A673 (cell line): ENCODE data around the gene GALNS. TPM values are rescaled to one million over a fixed set of nuclear protein-coding genes. Genes with fewer than 3 reads are reported as not detected.

ENCODE experiments used
- BruUV-seq: library from RNA; stranded (reverse); fragments of 400-500 nt; replicated peaks from 2 replicates; lab custom pipeline; 2021; lab: Mats Ljungman, UMichigan
- CTCF ChIA-PET: fragments of 300-600 bp; sonication (Branson Sonifier 250); formaldehyde crosslinking; loops from one replicate; lab custom pipeline; 2022; ENCODE audit warnings: antibody characterized with exemption; lab: Charles Lee
- POLR2A ChIA-PET: fragments of 300-600 bp; sonication (Branson Sonifier 250); formaldehyde crosslinking; loops from one replicate; lab custom pipeline; 2022; ENCODE audit warnings: antibody characterized with exemption; ENCODE audit not compliant: low non-redundant PET; lab: Charles Lee
- DNase-seq: peaks from one replicate; pipeline ENCODE4 v3.0.0-alpha.2; 2015; ENCODE audit warnings: low spot score
- H3K27ac ChIP-seq: fragments of 200-600 bp; sonication (generic); 2 replicates; pipeline ENCODE4 v1.5.1; 2016; ENCODE audit warnings: mixed run types, low read depth, mild to moderate bottlenecking, mixed read lengths, antibody characterized with exemption, low read length; ENCODE audit not compliant: poor library complexity, severe bottlenecking
- H3K27me3 ChIP-seq: fragments of 200-600 bp; sonication (generic); replicated peaks from 2 replicates; pipeline ENCODE4 v1.6.1; 2017; ENCODE audit warnings: mixed run types, low read depth, mild to moderate bottlenecking, mixed read lengths, antibody characterized with exemption, low read length; ENCODE audit not compliant: insufficient read depth, poor library complexity
- H3K36me3 ChIP-seq: fragments of 200-600 bp; sonication (generic); 2 replicates; pipeline ENCODE4 v1.6.1; 2016; ENCODE audit warnings: mixed run types, mild to moderate bottlenecking, mixed read lengths, antibody characterized with exemption, low read length; ENCODE audit not compliant: insufficient read depth, poor library complexity, severe bottlenecking
- H3K4me1 ChIP-seq: fragments of 200-600 bp; sonication (generic); 2 replicates; pipeline ENCODE4 v1.6.1; 2017; ENCODE audit warnings: mixed run types, mild to moderate bottlenecking, mixed read lengths, antibody characterized with exemption, low read length; ENCODE audit not compliant: insufficient read depth, poor library complexity, severe bottlenecking
- H3K4me3 ChIP-seq: fragments of 200-600 bp; sonication (generic); 2 replicates; pipeline ENCODE4 v1.5.1; 2016; ENCODE audit warnings: low read depth, mixed run types, mild to moderate bottlenecking, mixed read lengths, low read length; ENCODE audit not compliant: poor library complexity, severe bottlenecking
- H3K9me3 ChIP-seq: fragments of 200-600 bp; sonication (generic); 2 replicates; pipeline ENCODE4 v1.6.1; 2016; ENCODE audit warnings: mixed run types, low read depth, mild to moderate bottlenecking, mixed read lengths, antibody characterized with exemption, low read length; ENCODE audit not compliant: poor library complexity, severe bottlenecking
- CTCF ChIP-seq: fragments of 300-800, 200-600 bp; sonication (generic); conservative IDR thresholded peaks from 2 replicates; pipeline ENCODE4 v1.5.1; 2017; ENCODE audit warnings: low read depth, mild to moderate bottlenecking, antibody characterized with exemption, low read length, moderate library complexity, mixed read lengths
- EZH2 ChIP-seq: fragments of 200-600 bp; sonication (generic); IDR thresholded peaks from 2 replicates; pipeline ENCODE4 v1.6.1; 2017; ENCODE audit warnings: borderline replicate concordance, low read depth, mild to moderate bottlenecking, mixed read lengths, antibody characterized with exemption, low read length; ENCODE audit not compliant: poor library complexity, severe bottlenecking
- intact Hi-C: fragments of 100-400 bp; cut with micrococcal nuclease; formaldehyde crosslinking; loops from one replicate; pipeline ENCODE4 v1.10.0; 2022; ENCODE audit not compliant: unreplicated experiment
- total RNA-seq: library from RNA; stranded (reverse); gene quantifications from 2 replicates; pipeline ENCODE4 v1.2.3, GENCODE V29; 2021

GALNS gene
- total RNA-seq, 1 experiment from 2014 or later: 54.8 TPM

- CTCF ChIA-PET: no interaction called here
These were observed 21.0 kb upstream of the GALNS start for GRCh38 chr16:88877564-88878289.

GRCh38 chr16:88876942-88877526 lies 20.3 kb upstream of the GALNS start:
- no peaks in the 10 kb centered on the region for H3K36me3 ChIP-seq
- intact Hi-C loops: no loop called here
- TF ChIP-seq EZH2 (no peak), CTCF (no peak)
- H3K9me3 ChIP-seq: no peaks in the 10 kb centered on the region
- H3K4me3 ChIP-seq: no peak overlapping the region
- CTCF ChIA-PET: no interaction called here
- no peaks in the 10 kb centered on the region for H3K27me3 ChIP-seq
- H3K27ac ChIP-seq: no peak overlapping the region
- POLR2A ChIA-PET: no interaction called here
- no TSS peak for BruUV-seq
- no peaks in the 10 kb centered on the region for H3K4me1 ChIP-seq
- DNase-seq: no peak

More at GRCh38 chr16:88877564-88878289, 21.0 kb upstream of the GALNS start:
- Histone ChIP-seq H3K4me1 (no peaks in the 10 kb centered on the region), H3K36me3 (no peaks in the 10 kb centered on the region), H3K4me3 (no peak overlapping the region), H3K27me3 (no peaks in the 10 kb centered on the region), H3K27ac (no peak overlapping the region), H3K9me3 (no peaks in the 10 kb centered on the region)
- DNase-seq: no peak
- BruUV-seq: no TSS peak
- TF ChIP-seq EZH2 (no peak), CTCF (no peak)
- intact Hi-C loops: no loop called here
- POLR2A ChIA-PET: no interaction called here

DNA sequence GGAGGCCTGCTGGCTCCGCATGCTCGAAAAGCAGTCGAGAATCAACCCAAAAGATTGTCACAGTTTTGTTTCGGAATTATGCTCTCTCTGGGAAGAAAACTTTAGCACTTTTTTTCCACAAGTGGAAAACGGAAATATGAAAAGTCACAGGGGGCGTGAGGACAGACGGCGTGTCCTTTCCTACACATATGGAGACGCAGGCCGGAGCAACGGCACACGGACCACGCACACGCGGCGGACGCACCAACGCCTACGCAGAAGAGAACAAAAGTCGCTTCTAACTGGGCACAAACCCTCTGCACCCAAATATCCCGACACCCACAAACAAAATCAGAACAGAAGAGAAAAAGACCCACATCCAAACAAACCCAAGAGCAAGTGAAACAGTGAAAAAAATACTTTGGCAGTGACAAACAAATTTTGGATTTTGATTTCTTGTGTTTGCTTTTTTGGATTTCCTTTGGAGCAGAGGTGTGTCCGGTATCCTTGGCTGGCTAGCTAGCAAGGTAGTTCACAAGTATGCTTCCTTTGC lies 19.0 kb upstream of the GALNS start:
- BruUV-seq: no TSS peak

More for the DNA sequence above, 19.0 kb upstream of the GALNS start:
- Histone ChIP-seq H3K4me1 (no peaks in the 10 kb centered on the region), H3K4me3 (no peak overlapping the region), H3K27me3 (no peaks in the 10 kb centered on the region), H3K36me3 (no peaks in the 10 kb centered on the region), H3K27ac (no peak overlapping the region), H3K9me3 (no peaks in the 10 kb centered on the region)
- CTCF ChIA-PET: no interaction called here
- intact Hi-C loops: no loop called here
- TF ChIP-seq CTCF (no peak), EZH2 (no peak)
- no peak for DNase-seq
- POLR2A ChIA-PET: no interaction called here
